IPS-NIHi7 (cell line): ENCODE data around the gene RXRA.

Source experiments
- DNase-seq: peaks from one replicate; pipeline ENCODE4 v3.0.0; 2012; ENCODE audit warnings: mixed read lengths; ENCODE audit errors: extremely low spot score

The RXRA gene

GRCh38 chr9:134399435-134400056 is 73.3 kb downstream of the RXRA start:
- peak; percentile 62 for DNase-seq

GRCh38 chr9:134400283-134400682 is 74.0 kb downstream of the RXRA start:
- no peak for DNase-seq

DNA sequence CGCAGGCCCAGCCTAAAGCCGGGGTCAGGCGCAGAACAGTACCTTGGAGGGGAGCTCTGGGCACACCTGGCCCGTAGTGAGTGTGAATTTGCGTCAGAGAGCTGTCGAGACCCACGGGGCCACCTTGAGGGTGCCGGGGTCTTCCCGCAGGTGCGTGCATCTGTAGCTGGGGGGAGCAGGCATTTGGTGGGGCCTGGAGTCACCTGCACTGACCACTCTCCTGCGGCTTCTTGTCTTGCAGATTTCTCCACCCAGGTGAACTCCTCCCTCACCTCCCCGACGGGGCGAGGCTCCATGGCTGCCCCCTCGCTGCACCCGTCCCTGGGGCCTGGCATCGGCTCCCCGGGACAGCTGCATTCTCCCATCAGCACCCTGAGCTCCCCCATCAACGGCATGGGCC is 75.1 kb downstream of the RXRA start:
- no peak for DNase-seq

- no peak for DNase-seq
These were observed 75.9 kb downstream of the RXRA start for GRCh38 chr9:134402182-134402581.

DNA sequence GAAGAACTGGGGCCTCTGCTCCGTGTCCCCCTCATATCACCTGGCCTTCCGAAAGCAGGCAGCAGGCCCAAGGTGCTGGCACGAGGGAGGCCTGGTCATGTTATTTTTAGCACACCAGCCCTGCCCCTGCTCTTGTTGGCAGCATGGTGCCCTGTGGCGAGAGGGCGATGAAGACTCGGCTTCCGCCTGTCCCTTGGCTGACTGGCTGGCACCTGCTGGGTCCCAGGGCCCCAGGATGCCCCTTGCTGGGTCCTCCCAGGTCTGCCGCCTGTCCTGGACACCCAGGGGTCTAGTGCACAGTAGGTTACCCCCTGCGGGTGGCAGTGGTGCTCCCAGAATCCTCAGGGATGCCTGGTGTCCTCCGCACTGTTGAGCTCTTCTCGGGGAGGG is 77.0 kb downstream of the RXRA start:
- DNase-seq, result no peak

- no peak for DNase-seq
These were observed 77.5 kb downstream of the RXRA start for GRCh38 chr9:134403682-134404301.

GRCh38 chr9:134404376-134405358 is 78.4 kb downstream of the RXRA start:
- no peak for DNase-seq

DNA sequence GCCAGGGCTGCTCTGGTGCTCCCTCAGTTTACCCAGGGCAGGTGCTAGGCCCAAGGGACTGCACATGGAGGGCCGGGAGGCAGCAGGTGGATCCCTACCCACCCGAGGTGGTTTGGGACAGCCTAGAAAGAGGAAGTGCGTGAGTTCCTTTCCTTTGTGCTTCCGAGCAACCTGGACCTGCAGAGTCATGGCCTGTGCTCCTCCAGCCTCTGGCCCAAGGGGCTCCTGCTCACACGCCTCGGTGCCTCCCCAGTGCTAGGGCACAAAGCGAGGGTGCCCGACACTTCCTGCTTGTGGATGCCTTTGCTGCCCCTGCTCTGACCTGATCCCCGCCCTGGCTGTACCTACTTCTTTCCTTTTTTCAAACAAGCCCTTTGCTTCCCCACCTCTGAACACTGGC is 79.3 kb downstream of the RXRA start:
- no peak for DNase-seq

DNA sequence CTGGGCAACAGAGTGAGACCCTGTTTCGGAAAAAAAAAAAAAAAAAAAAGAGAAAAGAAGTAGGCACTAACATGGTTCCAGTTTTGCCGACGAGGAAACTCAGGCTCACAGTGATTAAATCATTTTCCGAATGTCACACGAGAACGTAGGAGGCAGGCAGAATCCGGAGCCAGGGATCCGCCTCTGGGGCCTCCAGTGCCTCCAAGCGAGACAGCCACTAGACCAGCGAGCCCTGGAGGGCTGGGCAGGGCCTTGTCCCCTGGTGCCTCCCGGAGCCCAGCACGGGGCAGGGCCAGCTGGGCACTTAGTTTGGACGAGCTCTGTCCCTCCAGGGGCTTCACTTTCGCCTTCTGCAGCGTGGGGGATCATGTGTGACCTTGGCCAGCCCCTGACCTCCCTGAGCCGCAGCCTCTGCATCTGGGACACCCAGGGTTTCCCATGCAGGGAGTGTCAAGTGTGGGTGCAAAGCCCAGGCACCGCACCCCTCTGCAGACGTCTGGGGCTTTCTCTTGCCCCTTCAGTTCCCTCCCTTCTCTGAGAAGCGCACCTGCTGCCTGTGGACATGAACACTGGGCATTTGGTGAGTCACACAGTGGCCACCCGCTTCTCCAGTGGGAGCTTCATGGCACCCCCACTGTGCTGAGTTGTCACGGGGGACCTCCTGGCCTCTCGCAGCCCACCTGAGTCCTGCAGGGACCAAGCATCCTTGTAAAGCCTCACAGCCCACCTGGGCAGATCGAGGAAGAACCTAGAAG is 80.3 kb downstream of the RXRA start:
- DNase-seq, result no peak

DNA sequence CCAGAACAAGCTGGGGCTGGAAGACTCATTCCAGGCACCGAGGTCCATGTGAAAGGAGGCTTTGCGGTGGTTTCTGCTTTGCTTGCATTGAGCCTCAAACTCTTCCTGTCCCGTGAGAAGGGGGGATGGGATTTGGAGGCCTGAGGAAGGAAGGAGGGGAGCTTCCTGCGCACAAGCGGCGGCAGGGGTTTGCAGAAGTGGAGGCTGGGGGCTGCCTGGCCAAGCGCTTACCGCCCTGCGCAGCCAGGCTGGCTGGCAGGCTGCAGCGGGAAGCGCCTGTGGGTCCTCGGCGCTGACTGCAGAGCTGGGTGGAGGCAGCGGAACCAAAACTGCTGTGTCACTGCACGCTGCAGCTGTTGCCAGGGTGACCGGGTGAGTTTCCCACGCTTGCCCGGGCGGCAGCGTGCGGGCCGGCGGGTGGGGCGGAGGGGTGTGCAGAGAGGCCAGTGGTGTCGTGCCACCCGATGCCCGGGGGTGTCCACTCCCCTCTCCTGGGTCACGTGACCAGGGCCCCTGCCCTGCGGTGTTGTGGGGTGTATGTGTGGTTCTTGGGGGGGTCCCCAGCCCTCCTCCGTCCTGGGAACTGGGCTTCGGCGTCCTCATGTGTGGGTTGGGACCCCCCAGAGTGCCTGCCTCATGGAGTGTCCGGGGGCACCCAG is 81.0 kb downstream of the RXRA start:
- DNase-seq, result peak; percentile 73

- no peak for DNase-seq
These were observed 82.1 kb downstream of the RXRA start for GRCh38 chr9:134408389-134408788.

DNA sequence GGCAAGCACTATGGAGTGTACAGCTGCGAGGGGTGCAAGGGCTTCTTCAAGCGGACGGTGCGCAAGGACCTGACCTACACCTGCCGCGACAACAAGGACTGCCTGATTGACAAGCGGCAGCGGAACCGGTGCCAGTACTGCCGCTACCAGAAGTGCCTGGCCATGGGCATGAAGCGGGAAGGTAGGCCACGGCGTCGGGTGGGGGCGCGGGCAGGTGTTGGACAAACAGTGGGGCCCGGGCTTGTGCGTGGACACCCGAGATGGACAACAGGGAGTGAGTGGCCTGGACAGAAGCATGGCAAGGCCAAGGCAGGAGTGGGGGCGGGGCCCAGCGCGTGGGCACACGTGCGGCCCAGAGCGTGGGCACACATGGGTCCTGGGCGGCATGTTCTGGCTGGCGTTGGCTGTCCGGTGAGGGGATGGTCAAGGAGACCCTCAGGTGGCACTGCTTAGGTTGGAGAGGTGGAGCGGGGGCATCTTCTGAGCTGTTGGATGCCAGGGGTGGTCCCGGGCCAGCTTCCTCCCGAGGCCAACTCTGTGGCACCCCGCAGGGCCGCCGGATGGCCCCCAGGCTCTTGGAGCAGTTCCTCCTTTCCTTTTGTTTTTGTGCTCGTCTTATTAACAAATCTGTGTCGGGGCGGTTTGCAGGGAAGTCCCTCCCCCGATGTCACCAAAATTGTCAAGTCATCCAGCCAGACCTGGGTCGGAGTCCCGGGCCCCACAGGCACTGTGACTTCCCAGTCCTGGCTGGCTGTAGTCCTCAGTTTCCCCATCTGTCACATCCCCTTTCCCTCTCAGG is 82.9 kb downstream of the RXRA start:
- no peak for DNase-seq

- no peak for DNase-seq
These were observed 84.0 kb downstream of the RXRA start for GRCh38 chr9:134410071-134410834.

DNA sequence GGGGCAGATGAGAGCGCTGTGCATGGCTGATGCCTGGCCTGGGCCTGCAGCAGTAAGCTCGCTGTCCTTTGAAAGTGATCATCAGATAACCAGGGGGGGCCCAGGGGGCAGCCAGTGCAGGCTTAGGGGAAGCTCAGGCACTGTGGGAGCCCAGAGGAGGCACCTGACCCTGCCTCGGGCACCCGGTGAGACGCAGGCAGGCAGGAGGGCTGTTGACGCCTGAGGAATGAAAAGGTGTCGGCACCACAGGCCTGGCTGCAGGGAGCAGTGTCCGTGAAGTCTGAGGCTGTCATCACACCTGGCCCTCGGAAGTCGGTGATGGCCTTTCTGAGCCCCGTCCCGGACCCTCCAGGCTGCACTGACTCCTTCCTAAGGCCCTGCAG is 84.6 kb downstream of the RXRA start:
- no peak for DNase-seq

DNA sequence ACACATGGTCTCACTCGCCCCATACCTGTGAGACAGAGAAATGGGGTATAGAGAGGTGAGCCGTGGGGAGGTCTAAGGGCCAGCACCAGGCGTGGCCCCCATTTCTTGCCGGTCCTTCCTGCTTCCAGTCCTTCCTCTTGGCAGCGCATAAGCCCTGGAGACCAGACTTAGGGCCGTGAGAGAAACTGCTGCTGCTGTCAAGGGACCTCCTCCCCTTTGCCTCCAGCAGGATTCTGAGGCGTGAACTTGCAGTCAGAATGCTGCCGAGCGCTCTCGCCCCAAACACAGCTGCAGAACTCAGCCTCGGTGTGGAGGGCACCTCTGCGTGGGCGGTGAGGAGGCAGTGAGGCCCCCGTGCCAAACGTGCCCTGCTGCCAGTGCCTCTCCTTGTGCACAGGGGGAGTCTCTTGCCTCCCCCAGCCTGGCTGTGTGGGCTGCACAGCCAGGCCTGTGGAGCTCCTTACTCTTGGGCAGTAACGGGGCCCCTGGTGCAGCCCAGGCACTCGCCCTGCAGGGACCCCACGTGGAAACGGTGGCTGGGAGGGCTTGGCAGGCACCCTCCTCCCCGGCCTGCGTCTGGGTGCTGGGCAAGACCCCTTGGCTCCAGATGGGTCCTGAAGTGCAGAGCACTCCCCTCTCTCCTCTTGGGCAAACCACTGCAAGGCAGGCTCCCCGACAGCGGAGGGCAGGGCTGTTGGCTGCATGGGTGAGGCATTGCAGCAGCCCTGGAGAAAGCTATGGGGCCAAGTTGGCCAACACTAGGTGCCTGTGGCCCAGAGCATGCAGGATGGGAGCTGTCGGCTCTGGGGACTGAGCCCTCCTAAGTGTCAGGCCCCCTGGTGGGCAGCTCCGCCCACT is 85.4 kb downstream of the RXRA start:
- DNase-seq, result no peak

DNA sequence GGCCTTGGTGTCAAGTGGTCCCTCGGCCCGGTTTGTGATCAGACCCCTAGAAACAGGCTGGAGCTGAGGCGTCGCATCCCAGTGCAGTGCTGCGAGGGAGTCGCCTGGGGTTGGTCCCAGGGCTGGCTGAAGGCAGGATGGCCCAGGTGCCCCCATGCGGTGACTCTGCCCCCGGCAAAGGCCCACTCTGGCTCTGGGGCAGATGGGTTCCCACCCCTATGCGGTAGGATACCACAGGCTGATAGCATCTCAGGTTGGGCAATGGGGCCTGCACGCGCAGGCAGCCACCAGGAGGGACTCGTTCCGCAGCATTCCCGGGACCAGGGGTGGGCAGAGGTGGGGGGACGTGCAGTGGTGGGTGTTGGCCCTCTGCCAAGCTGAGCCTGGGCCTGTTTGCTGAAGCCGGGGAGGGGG is 86.0 kb downstream of the RXRA start:
- DNase-seq, result peak; percentile 44

- DNase-seq, result no peak
These were observed 87.0 kb downstream of the RXRA start for GRCh38 chr9:134413112-134413715.

GRCh38 chr9:134413890-134414623 is 87.8 kb downstream of the RXRA start:
- DNase-seq, result no peak
